ENCODE measurements around the gene LMO4. TPM values are rescaled to one million over a fixed set of nuclear protein-coding genes. Genes with fewer than 3 reads are reported as not detected.

Gene LMO4
- total and polyA plus RNA-seq, 8 donors, result 10.5 to 35.1 (median 21.2) TPM

- intact Hi-C loops (cut with DNase I), result no loop called here
- peaks cover 0 to 24% (median 11%) of the 10 kb centered on the region in 3 donors for H3K36me3 ChIP-seq
Observed at GRCh38 chr1:87338566-87338965, 9.9 kb downstream of the LMO4 start.

DNA sequence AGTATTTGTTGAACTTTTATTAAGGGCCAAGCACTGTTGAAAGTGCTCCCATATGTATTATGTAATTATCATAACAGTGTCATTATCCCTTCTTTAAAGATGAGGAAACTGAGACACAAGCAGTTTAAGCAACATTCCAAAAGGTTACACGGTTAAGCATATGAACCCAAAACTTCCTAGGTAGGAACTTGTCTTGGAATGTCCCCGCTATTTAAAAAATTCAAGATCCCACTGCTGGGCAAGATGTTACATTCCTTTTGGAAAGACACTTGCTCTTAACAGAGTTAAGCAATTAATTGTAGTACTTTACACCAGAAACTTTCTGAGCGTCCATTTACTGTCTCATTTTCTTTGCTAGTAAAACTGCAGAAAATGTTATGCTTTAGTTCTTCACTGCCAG is 15.6 kb downstream of the LMO4 start:
- DNase-seq (no peak), ATAC-seq (no peak), FAIRE-seq (no peak)
- no peaks in the 10 kb centered on the region for H3K9me3 ChIP-seq
- H3K4me1 ChIP-seq, result no peaks in the 10 kb centered on the region
- 90 to 94% methylated on average over 3 of the region's 3 CpGs for WGBS, 2 donors
- H3K36me3 ChIP-seq, result peaks cover 0 to 41% (median 11%) of the 10 kb centered on the region in 3 donors
- intact Hi-C loops (cut with DNase I), result no loop called here
- H3K27ac ChIP-seq, result no peak overlapping the region
- H3K27me3 ChIP-seq, result no peaks in the 10 kb centered on the region
- TF ChIP-seq, protein P1, sequence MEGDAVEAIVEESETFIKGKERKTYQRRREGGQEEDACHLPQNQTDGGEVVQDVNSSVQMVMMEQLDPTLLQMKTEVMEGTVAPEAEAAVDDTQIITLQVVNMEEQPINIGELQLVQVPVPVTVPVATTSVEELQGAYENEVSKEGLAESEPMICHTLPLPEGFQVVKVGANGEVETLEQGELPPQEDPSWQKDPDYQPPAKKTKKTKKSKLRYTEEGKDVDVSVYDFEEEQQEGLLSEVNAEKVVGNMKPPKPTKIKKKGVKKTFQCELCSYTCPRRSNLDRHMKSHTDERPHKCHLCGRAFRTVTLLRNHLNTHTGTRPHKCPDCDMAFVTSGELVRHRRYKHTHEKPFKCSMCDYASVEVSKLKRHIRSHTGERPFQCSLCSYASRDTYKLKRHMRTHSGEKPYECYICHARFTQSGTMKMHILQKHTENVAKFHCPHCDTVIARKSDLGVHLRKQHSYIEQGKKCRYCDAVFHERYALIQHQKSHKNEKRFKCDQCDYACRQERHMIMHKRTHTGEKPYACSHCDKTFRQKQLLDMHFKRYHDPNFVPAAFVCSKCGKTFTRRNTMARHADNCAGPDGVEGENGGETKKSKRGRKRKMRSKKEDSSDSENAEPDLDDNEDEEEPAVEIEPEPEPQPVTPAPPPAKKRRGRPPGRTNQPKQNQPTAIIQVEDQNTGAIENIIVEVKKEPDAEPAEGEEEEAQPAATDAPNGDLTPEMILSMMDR (IDR thresholded peaks at IDR 0.05), result no peak
- H3K4me3 ChIP-seq, result no peak overlapping the region

More at GRCh38 chr1:87338566-87338965, 9.9 kb downstream of the LMO4 start:
- FAIRE-seq (no peak), ATAC-seq (no peak), DNase-seq (no peak)
- H3K9me3 ChIP-seq, result no peaks in the 10 kb centered on the region
- no peak overlapping the region for H3K4me3 ChIP-seq
- H3K27ac ChIP-seq, result no peak overlapping the region
- 27 to 28% methylated on average over 3 of the region's 3 CpGs for WGBS, 2 donors
- TF ChIP-seq, protein P1 (IDR thresholded peaks at IDR 0.05), result no peak
- H3K4me1 ChIP-seq, result peaks cover 2 to 19% (median 5%) of the 10 kb centered on the region in 3 donors
- H3K27me3 ChIP-seq, result no peaks in the 10 kb centered on the region

DNA sequence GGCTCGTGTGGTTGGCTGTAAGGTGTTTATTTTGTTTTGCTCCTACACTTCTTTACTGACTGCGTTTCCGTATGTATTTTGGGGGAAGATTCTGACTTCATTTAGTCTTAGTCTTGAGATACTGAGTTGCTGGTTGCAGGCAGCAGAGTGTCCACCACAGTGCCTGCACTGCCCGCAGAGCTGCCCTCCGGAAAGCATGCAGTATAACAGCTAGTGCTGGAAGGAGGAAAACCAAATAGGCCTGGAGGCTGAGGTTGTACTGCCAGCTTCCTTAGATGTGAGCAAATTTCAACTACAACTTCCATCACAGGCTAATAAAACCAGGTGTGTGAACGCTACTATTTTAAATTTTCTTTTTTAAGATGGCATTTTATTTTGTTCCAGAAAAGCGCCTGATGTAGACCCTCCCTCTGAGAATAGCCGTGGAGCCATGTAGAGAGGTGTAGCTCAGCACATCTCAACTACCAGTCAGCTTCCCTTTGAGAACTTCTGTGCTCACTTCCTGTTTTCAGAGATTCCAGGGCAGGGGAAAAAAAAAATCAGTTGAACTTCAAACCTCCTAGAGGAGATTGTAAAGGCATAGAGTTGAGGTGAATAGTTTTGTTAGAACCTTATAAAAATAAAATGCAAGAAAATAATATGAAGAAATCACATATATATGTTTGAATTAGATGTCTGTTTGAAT is 17.6 kb downstream of the LMO4 start:
- intact Hi-C loops (cut with DNase I), result no loop called here
- Histone ChIP-seq H3K9me3 (no peaks in the 10 kb centered on the region), H3K36me3 (peaks cover 0 to 24% (median 0%) of the 10 kb centered on the region in 3 donors), H3K4me1 (no peaks in the 10 kb centered on the region), H3K4me3 (no peak overlapping the region), H3K27me3 (no peaks in the 10 kb centered on the region), H3K27ac (no peak overlapping the region)
- FAIRE-seq (no peak), ATAC-seq (no peak), DNase-seq (no peak)
- 90 to 91% methylated on average over 8 of the region's 8 CpGs for WGBS, 2 donors
- TF ChIP-seq, protein P1 (IDR thresholded peaks at IDR 0.05), result no peak

GRCh38 chr1:87348341-87349019 is 19.8 kb downstream of the LMO4 start:
- Histone ChIP-seq H3K36me3 (peaks cover 0 to 17% (median 0%) of the 10 kb centered on the region in 3 donors), H3K27ac (no peak overlapping the region), H3K9me3 (no peaks in the 10 kb centered on the region), H3K27me3 (no peaks in the 10 kb centered on the region), H3K4me1 (no peaks in the 10 kb centered on the region), H3K4me3 (no peak overlapping the region)
- intact Hi-C loops (cut with DNase I), result no loop called here
- no peak for DNase-seq
- no peak for FAIRE-seq
- WGBS, 2 donors, result 64% methylated on average over 7 of the region's 7 CpGs
- TF ChIP-seq, protein P1 (IDR thresholded peaks at IDR 0.05), result no peak
- peak in 1 of 4 donors; percentile 38 for ATAC-seq

DNA sequence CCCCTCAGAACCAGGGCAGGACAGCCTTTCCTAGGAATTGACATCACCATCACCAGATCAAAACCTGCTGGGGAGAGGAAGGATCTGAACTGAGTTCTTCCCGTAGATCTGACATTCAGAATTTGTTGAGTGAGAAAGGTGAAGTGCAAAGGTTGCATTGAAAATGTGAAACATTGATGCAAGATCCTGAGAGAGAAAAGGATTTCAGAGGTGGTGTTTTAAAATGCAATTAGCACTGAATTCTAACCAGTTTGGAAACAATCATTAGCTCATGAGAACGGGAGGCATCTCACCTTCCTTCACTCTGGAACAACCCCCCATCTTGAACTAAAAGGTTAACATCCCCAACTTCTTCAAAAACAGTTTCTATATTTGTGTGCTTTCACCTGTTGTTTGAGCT is 20.4 kb downstream of the LMO4 start:
- TF ChIP-seq, protein P1 (IDR thresholded peaks at IDR 0.05), result no peak
- no peaks in the 10 kb centered on the region for H3K9me3 ChIP-seq
- WGBS, 2 donors, result 72 to 81% methylated on average over 2 of the region's 2 CpGs
- H3K27ac ChIP-seq, result no peak overlapping the region
- no peak overlapping the region for H3K4me3 ChIP-seq
- intact Hi-C loops (cut with DNase I), result no loop called here
- H3K27me3 ChIP-seq, result no peaks in the 10 kb centered on the region
- DNase-seq (no peak), FAIRE-seq (no peak), ATAC-seq (no peak)
- H3K36me3 ChIP-seq, result peaks cover 0 to 14% (median 0%) of the 10 kb centered on the region in 3 donors
- H3K4me1 ChIP-seq, result no peaks in the 10 kb centered on the region
